H1 (cell line): ENCODE data around the gene C6orf163.

Experiments used
- CBX5 ChIP-seq: fragments of 300-800, 300-1000 bp; sonication (generic); IDR thresholded peaks from 2 replicates; pipeline ENCODE4 v1.7.1; 2016; ENCODE audit warnings: antibody characterized with exemption, low read length, low read depth
- CTCF ChIP-seq, 3 experiments: IDR thresholded peaks; 1 replicate in 2 of 3; 2 replicates in 1 of 3; pipeline versions ENCODE4 v1.5.1 to v1.6.1; 2011; ENCODE audit warnings: low read length in 3 of 3, mild to moderate bottlenecking in 3 of 3, inconsistent platforms in 2 of 3, low read depth in 1 of 3, moderate library complexity in 1 of 3; ENCODE audit not compliant: insufficient read depth in 1 of 3; ENCODE audit errors: control extremely low read depth in 1 of 3
- JUND ChIP-seq: IDR thresholded peaks from 2 replicates; pipeline ENCODE4 v1.6.1; 2011; ENCODE audit warnings: mild to moderate bottlenecking, improper control_type of control experiment, low read length
- MAFK ChIP-seq: IDR thresholded peaks from 2 replicates; pipeline ENCODE4 v1.6.1; 2012; ENCODE audit warnings: low read depth, mild to moderate bottlenecking, improper control_type of control experiment, low read length
- MAX ChIP-seq: IDR thresholded peaks from 2 replicates; pipeline ENCODE4 v1.6.1; 2012; ENCODE audit warnings: inconsistent platforms
- NANOG ChIP-seq: IDR thresholded peaks from 2 replicates; pipeline ENCODE4 v1.6.1; 2011; ENCODE audit warnings: low read length, low read depth, mild to moderate bottlenecking, inconsistent platforms; ENCODE audit not compliant: insufficient read depth, poor library complexity, severe bottlenecking
- POLR2A ChIP-seq, 2 experiments: IDR thresholded peaks; 1 replicate in 1 of 2; 2 replicates in 1 of 2; pipeline ENCODE4 v1.6.1; 2011; ENCODE audit warnings: low read depth in 2 of 2, low read length in 2 of 2, mild to moderate bottlenecking in 2 of 2; ENCODE audit errors: control extremely low read depth in 1 of 2
- POLR2AphosphoS5 ChIP-seq: IDR thresholded peaks from 2 replicates; pipeline ENCODE4 v1.6.1; 2011; ENCODE audit warnings: low read depth, low read length
- RAD21 ChIP-seq, 2 experiments: IDR thresholded peaks in 1 of 2; conservative IDR thresholded peaks in 1 of 2; 2 replicates each; pipeline ENCODE4 v1.6.1; 2011; ENCODE audit warnings: low read depth in 2 of 2, low read length in 2 of 2, improper control_type of control experiment in 1 of 2, inconsistent platforms in 1 of 2, mild to moderate bottlenecking in 1 of 2, moderate library complexity in 1 of 2
- SIN3A ChIP-seq, 2 experiments: IDR thresholded peaks in 1 of 2; conservative IDR thresholded peaks in 1 of 2; 2 replicates each; pipeline ENCODE4 v1.6.1; 2011 to 2012; ENCODE audit warnings: low read length in 2 of 2, improper control_type of control experiment in 1 of 2, low read depth in 1 of 2, mild to moderate bottlenecking in 1 of 2
- SP1 ChIP-seq: IDR thresholded peaks from 2 replicates; pipeline ENCODE4 v1.6.1; 2011; ENCODE audit warnings: low read depth, low read length

- no peak for TF ChIP-seq RAD21 (IDR thresholded peaks at IDR 0.05 in 1 of 2, conservative IDR thresholded peaks at IDR 0.05 in 1 of 2; ENCODE audit: low read depth in 2 of 2, low read length in 2 of 2)
- no peak for TF ChIP-seq CTCF (IDR thresholded peaks at IDR 0.05; ENCODE audit: control extremely low read depth in 1 of 3, insufficient read depth in 1 of 3, low read depth in 1 of 3, low read length in 3 of 3)
- TF ChIP-seq SP1: no peak
- TF ChIP-seq SIN3A (conservative IDR thresholded peaks at IDR 0.05 in 1 of 2, IDR thresholded peaks at IDR 0.05 in 1 of 2; ENCODE audit: low read depth in 1 of 2, low read length in 2 of 2): no peak
- TF ChIP-seq MAFK: no peak
- TF ChIP-seq CBX5: no peak
- no peak for TF ChIP-seq JUND
- no peak for TF ChIP-seq POLR2A (IDR thresholded peaks at IDR 0.05; ENCODE audit: control extremely low read depth in 1 of 2, low read depth in 2 of 2, low read length in 2 of 2)
- no peak for TF ChIP-seq MAX
- TF ChIP-seq POLR2AphosphoS5: no peak
- no peak for TF ChIP-seq NANOG
These were observed 29.5 kb upstream of the C6orf163 start for GRCh38 chr6:87315071-87315470.
